GM23338 (cell line): Measurements from ENCODE around the gene LCE3B. TPM values are rescaled to one million over a fixed set of nuclear protein-coding genes. Genes with fewer than 3 reads are reported as not detected.

ENCODE experiments used
- ATAC-seq: fragments of 200-7000 bp; cut with Tn5 transposase; 3 replicates; pipeline ENCODE4 v1.9.1; 2020
- DNase-seq: peaks from one replicate; pipeline ENCODE4 v3.0.0-alpha.2; 2015; ENCODE audit warnings: low spot score
- H2AFZ ChIP-seq: fragments of 200-600 bp; sonication (generic); 2 replicates; pipeline ENCODE4 v1.8.0; 2016; ENCODE audit warnings: antibody characterized with exemption, mild to moderate bottlenecking, moderate library complexity
- H3F3A ChIP-seq: fragments of 200-600 bp; sonication (generic); replicated peaks from 2 replicates; pipeline ENCODE4 v1.8.0; 2017; ENCODE audit warnings: antibody characterized with exemption, mixed run types, low read depth
- H3K27ac ChIP-seq: fragments of 200-600 bp; sonication (generic); 2 replicates; pipeline ENCODE4 v1.6.1; 2016; ENCODE audit warnings: low read depth
- H3K27me3 ChIP-seq: fragments of 200-600 bp; sonication (generic); 2 replicates; pipeline ENCODE4 v1.8.0; 2016; ENCODE audit warnings: mild to moderate bottlenecking, mixed run types, moderate library complexity; ENCODE audit not compliant: insufficient read depth
- H3K36me3 ChIP-seq: fragments of 200-600 bp; sonication (generic); 2 replicates; pipeline ENCODE4 v1.8.0; 2016; ENCODE audit warnings: mild to moderate bottlenecking; ENCODE audit not compliant: insufficient read depth
- H3K4me1 ChIP-seq: fragments of 200-600 bp; sonication (generic); 2 replicates; pipeline ENCODE4 v1.8.0; 2016; ENCODE audit warnings: mild to moderate bottlenecking, moderate library complexity; ENCODE audit not compliant: insufficient read depth
- H3K4me2 ChIP-seq: fragments of 200-600 bp; sonication (generic); 2 replicates; pipeline ENCODE4 v1.7.1; 2017; ENCODE audit warnings: mixed run types
- H3K4me3 ChIP-seq: fragments of 200-600 bp; sonication (generic); 2 replicates; pipeline ENCODE4 v1.6.1; 2016; ENCODE audit warnings: mixed run types
- H3K79me2 ChIP-seq: fragments of 200-600 bp; sonication (generic); replicated peaks from 2 replicates; pipeline ENCODE4 v1.8.0; 2017; ENCODE audit warnings: mild to moderate bottlenecking; ENCODE audit not compliant: insufficient read depth
- H3K9me2 ChIP-seq: fragments of 200-600 bp; sonication (generic); 2 replicates; pipeline ENCODE4 v1.8.0; 2017; ENCODE audit not compliant: insufficient read depth
- H4K20me1 ChIP-seq: fragments of 200-600 bp; sonication (generic); replicated peaks from 2 replicates; pipeline ENCODE4 v1.8.0; 2017; ENCODE audit warnings: mild to moderate bottlenecking; ENCODE audit not compliant: insufficient read depth
- H3K27ac Mint-ChIP-seq: 2 replicates; pipeline ENCODE4 v1.8.0; 2020; ENCODE audit warnings: inconsistent platforms, mild to moderate bottlenecking, moderate library complexity, mixed read lengths
- H3K27me3 Mint-ChIP-seq: 3 replicates; pipeline ENCODE4 v1.8.0; 2022; ENCODE audit warnings: low read depth, mild to moderate bottlenecking, moderate library complexity, mixed read lengths, inconsistent platforms; ENCODE audit not compliant: insufficient read depth, poor library complexity
- H3K36me3 Mint-ChIP-seq: 3 replicates; pipeline ENCODE4 v1.8.0; 2021; ENCODE audit warnings: low read depth, mild to moderate bottlenecking, inconsistent platforms, moderate library complexity, mixed read lengths
- H3K4me1 Mint-ChIP-seq: 3 replicates; pipeline ENCODE4 v1.8.0; 2020; ENCODE audit warnings: mild to moderate bottlenecking, inconsistent platforms, mixed read lengths
- H3K4me3 Mint-ChIP-seq: 3 replicates; pipeline ENCODE4 v1.8.0; 2021; ENCODE audit warnings: moderate library complexity, mild to moderate bottlenecking, inconsistent platforms, mixed read lengths
- H3K9me3 Mint-ChIP-seq: 3 replicates; pipeline ENCODE4 v1.8.0; 2020; ENCODE audit warnings: moderate library complexity, mild to moderate bottlenecking, inconsistent platforms, mixed read lengths
- CTCF ChIP-seq, 2 experiments: fragments of 200-600 bp in 1 of 2; sonication (generic) in 1 of 2; conservative IDR thresholded peaks; 2 replicates each; pipeline versions ENCODE4 v1.5.1 to v1.6.1; 2016 to 2017; ENCODE audit warnings: antibody characterized with exemption in 2 of 2, low read depth in 2 of 2, mild to moderate bottlenecking in 2 of 2, moderate library complexity in 1 of 2
- ETS1 ChIP-seq: IDR thresholded peaks from 2 replicates; pipeline ENCODE4 v1.6.1; 2016; ENCODE audit warnings: antibody characterized with exemption
- EZH2 ChIP-seq: fragments of 200-600 bp; sonication (generic); IDR thresholded peaks from one replicate; pipeline ENCODE4 v1.8.0; 2017; ENCODE audit warnings: antibody characterized with exemption, mild to moderate bottlenecking, low read depth; ENCODE audit not compliant: unreplicated experiment
- EZH2phosphoT487 ChIP-seq: fragments of 200-600 bp; sonication (generic); IDR thresholded peaks from one replicate; pipeline ENCODE4 v1.8.1; 2018; ENCODE audit warnings: antibody characterized with exemption; ENCODE audit not compliant: unreplicated experiment
- JUNB ChIP-seq: IDR thresholded peaks from one replicate; pipeline ENCODE4 v1.6.1; 2016; ENCODE audit warnings: antibody characterized with exemption; ENCODE audit not compliant: unreplicated experiment
- NANOG ChIP-seq: IDR thresholded peaks from 2 replicates; pipeline ENCODE4 v1.6.1; 2016; ENCODE audit warnings: antibody characterized with exemption, borderline replicate concordance
- REST ChIP-seq: IDR thresholded peaks from one replicate; pipeline ENCODE4 v1.6.1; 2018; ENCODE audit warnings: antibody characterized with exemption; ENCODE audit not compliant: unreplicated experiment
- STAT1 ChIP-seq: IDR thresholded peaks from one replicate; pipeline ENCODE4 v1.6.1; 2016; ENCODE audit warnings: antibody characterized with exemption; ENCODE audit not compliant: unreplicated experiment
- ZNF114 ChIP-seq: fragments of 250-450 bp; sonication (Bioruptor Pico); IDR thresholded peaks from 2 replicates; pipeline ENCODE4 v1.5.0; 2020; ENCODE audit warnings: mild to moderate bottlenecking, moderate library complexity
- ZNF331 ChIP-seq: fragments of 250-450 bp; sonication (Bioruptor Pico); IDR thresholded peaks from 2 replicates; pipeline ENCODE4 v1.5.0; 2020; ENCODE audit warnings: low read depth, mild to moderate bottlenecking, moderate library complexity
- ZNF462 ChIP-seq: fragments of 250-450 bp; sonication (Bioruptor Pico); IDR thresholded peaks from 2 replicates; pipeline ENCODE4 v1.5.0; 2020; ENCODE audit warnings: mild to moderate bottlenecking, moderate library complexity
- polyA plus RNA-seq: library from polyadenylated mRNA; unstranded; fragments of >200 nt; fragmentation: Nextera tagmentation; extraction: Ambion mirVana; gene quantifications from 2 replicates; pipeline ENCODE4 v1.2.1, GENCODE V29; 2016
- total RNA-seq: library from RNA; depleted of rRNA; stranded (reverse); fragments of >200 nt; shearing (Covaris generic); gene quantifications from 2 replicates; pipeline ENCODE4 v1.2.3, GENCODE V29; 2014

Gene LCE3B
- total and polyA plus RNA-seq, 2 experiments from 2014 or later = not detected

GRCh38 chr1:152621993-152622392 lies 8.4 kb downstream of the LCE3B start:
- Mint-ChIP-seq H3K4me3 (no peak overlapping the region), H3K36me3 (peaks cover 24% of the 10 kb centered on the region), H3K9me3 (peaks cover 41% of the 10 kb centered on the region), H3K27me3 (peaks cover 4% of the 10 kb centered on the region), H3K4me1 (no peaks in the 10 kb centered on the region; the same call in 2 of the 3 replicates), H3K27ac (no peak overlapping the region)
- peaks cover 5% of the 10 kb centered on the region; the same call in 1 of the 2 replicates for H3K4me1 ChIP-seq
- H3K9me2 ChIP-seq = peaks cover 13% of the 10 kb centered on the region; the same call in 1 of the 2 replicates
- H3F3A ChIP-seq = no peaks in the 10 kb centered on the region
- DNase-seq (no peak), ATAC-seq (no peak)
- TF ChIP-seq CTCF (conservative IDR thresholded peaks at IDR 0.05; ENCODE audit: low read depth in 2 of 2) (no peak), REST (no peak), EZH2 (no peak), ETS1 (no peak), ZNF114 (CRISPR knock-in tag) (no peak), ZNF462 (CRISPR knock-in tag) (no peak), STAT1 (no peak), NANOG (no peak), ZNF331 (CRISPR knock-in tag) (no peak), EZH2phosphoT487 (no peak), JUNB (no peak)
- no peaks in the 10 kb centered on the region for H3K79me2 ChIP-seq
- H2AFZ ChIP-seq = no peak overlapping the region
- H4K20me1 ChIP-seq = no peaks in the 10 kb centered on the region
- H3K4me3 ChIP-seq = no peak overlapping the region
- peaks cover 7% of the 10 kb centered on the region; the same call in 1 of the 2 replicates for H3K36me3 ChIP-seq
- H3K27me3 ChIP-seq = no peaks in the 10 kb centered on the region; the same call in 1 of the 2 replicates
- no peak overlapping the region for H3K27ac ChIP-seq
- H3K4me2 ChIP-seq = no peak overlapping the region
